OCI-LY3 (cell line): ENCODE results near the gene MEAK7.

Experiments
- CTCF ChIP-seq: fragments of 200-600, 300-600 bp; sonication (generic); IDR thresholded peaks from 2 replicates; pipeline ENCODE4 v1.5.1; 2014; ENCODE audit warnings: antibody characterized with exemption, low read length, low read depth
- EZH2phosphoT487 ChIP-seq: fragments of 200-600 bp; shearing (Covaris generic); IDR thresholded peaks from 2 replicates; pipeline ENCODE4 v1.6.1; 2018; ENCODE audit warnings: antibody characterized with exemption, mixed run types, low read depth

- TF ChIP-seq CTCF = no peak
- TF ChIP-seq EZH2phosphoT487 = no peak
Measured at GRCh38 chr16:84483882-84484565, 20.4 kb downstream of the MEAK7 start.
